ENCODE measurements around the gene PAK6. TPM values are rescaled to one million over a fixed set of nuclear protein-coding genes. Genes with fewer than 3 reads are reported as not detected.

The PAK6 gene
- polyA plus RNA-seq, 4 donors = 0.67 to 8.4 (median 6.0) TPM

DNA sequence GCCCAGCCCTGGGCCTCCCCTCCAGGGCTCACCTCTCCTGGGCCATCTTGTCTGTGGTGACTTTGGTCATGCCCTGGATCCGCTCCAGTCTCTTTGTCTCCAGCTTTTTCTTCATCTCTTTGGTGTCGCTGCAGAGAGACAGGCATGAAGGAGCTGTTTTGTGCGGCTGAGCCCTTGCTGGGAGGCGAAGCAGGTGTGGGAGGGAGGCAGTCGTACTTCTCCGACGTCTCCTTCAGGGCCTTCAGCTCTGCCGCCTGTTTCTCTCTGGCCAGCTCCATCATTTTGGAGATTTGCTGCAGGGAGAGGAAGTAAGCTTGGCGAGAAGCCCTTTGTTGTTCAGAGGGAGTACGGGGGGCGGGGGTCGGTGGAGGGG is 51.7 kb downstream of the PAK6 start:
- no peak for DNase-seq (ENCODE audit: low read depth in 4 of 4, low spot score in 3 of 4)

DNA sequence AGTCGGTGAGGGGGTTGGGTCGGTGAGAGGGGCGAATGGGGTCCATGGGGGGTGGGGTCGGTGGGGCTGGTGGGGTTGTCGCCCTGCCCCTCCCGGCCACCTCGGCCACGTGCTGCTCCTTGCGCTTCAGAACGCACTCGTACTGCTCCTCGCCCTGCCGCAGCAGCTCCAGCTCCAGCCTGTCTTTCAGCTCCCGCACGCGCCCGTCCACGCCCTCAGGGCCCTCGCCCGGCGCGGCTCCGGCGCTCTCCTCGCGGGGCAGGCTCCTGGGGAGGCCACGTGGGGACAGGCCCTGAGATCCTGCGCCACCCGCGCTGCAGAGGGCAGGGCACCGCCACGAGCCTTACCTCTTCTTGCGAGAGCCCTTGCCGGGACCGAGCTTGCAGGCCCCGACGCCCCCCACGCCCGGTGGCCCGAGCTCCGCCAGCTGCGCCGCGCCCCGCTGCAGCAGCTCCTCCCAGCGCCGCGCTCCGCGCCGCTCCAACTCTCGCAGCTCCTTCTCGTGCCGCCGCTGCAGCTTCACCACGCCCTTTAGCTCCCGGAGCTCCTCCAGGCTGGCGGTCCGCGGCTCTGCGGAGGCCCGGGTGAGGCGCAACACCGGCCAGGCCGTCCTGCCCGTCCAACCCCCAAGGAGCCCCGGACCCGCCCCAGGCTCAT is 52.2 kb downstream of the PAK6 start:
- no peak for DNase-seq (ENCODE audit: low read depth in 4 of 4, low spot score in 3 of 4)

DNA sequence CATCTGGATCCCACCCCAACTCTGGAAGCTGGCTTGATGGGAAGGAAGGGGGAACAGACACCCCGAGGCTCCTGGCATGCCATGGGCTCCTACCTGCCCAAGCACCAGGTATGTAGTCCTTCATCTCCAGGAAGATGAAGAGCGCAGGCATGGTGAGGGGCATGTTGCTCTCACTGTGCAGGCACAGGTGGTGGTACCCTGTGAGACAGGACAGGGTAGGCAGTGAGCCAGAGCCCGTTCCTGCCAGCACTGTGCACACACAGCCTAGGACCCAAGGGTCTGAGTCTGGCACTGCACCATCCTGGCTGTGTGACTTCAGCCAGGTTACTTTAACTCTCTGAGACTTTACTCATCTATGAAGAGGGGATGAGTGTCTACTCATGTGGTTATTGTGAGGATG is 53.4 kb downstream of the PAK6 start:
- DNase-seq (ENCODE audit: low read depth in 4 of 4, low spot score in 3 of 4) = no peak

DNA sequence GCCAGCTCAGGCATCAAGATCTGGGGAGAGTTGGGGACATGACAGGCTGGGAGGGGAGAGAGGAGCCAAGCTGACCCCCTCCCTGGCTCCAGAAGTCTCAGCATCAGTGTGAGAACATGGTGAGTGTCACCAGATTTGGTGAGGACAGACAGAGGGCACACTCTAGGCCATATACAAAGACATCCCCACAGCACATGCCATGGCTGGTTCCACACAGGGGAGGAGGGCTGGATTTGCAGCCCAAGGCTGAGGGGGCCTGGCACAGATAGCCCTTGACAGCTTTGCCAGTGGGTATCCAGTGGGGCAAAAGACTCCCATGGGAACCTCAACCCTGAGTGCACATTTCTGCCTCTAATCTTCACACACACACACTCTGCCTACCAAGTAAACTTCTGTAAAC is 54.1 kb downstream of the PAK6 start:
- no peak for DNase-seq (ENCODE audit: low read depth in 4 of 4, low spot score in 3 of 4)

DNA sequence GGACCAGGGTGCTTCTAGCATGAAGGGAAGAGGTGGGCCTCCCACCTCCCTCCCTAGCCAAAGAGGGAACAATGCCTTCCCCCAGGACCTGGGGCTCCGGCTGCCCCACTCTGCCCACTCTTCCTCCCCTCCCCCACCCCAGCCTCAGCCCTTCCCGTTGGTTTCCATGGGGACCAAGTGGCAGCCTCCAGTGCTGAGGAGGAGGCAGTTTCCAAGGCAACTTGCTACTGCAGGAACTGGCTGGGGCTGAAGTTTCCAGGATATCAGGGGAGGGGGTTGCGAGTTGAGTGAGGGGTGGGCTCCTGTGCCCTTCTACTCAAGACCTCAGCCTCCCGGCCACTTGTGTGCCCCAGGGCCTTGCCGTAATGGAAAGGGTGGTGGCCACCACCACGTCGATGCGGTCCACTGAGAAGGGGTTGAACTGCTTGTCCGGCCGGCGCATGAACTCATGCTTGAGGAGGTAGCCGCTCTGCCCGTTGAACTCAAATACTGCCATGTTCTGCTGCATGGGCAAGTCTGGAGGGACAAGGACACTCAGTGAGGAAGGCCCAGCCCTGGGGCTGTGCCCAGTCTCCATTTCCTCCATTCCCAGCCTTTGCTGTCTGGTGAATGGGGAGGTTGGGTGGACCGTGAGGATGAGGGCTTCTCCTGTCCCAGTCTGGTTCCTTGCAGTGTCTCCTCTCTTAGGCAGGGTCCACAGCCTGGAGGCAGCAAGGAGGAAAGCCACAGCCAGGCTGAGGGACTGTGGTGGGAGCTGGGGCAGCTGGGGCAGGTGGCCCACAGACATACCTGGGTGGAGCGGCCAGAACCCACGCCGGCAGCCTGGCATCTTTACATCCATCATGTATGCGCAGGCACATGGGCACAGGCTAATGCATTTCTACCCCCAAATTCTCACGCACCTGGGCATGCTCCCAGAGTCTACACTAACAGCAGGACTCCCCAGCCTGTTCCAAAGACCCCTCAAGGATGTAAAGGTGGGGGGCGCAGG is 55.3 kb downstream of the PAK6 start:
- DNase-seq (ENCODE audit: low read depth in 4 of 4, low spot score in 3 of 4) = no peak

DNA sequence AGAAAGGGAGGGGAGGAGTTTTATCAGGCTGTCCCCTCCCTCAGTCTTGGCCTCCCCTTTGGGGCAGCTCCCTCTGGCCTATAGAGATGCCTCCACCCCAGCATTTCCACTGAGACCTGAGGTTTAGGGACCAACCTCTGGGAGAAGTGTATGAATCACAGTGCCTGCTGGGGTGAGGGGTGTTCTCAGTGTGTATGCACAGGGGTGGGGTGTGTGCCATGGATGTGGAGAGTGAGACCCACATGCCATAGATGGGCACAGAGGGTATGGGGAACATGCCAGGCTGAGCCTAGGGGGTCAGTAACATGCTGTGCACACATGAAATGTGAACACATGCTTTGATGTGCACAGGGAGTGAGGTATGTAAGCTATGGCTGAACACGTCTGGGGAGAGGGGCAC is 56.4 kb downstream of the PAK6 start:
- DNase-seq (ENCODE audit: low read depth in 4 of 4, low spot score in 3 of 4) = no peak

DNA sequence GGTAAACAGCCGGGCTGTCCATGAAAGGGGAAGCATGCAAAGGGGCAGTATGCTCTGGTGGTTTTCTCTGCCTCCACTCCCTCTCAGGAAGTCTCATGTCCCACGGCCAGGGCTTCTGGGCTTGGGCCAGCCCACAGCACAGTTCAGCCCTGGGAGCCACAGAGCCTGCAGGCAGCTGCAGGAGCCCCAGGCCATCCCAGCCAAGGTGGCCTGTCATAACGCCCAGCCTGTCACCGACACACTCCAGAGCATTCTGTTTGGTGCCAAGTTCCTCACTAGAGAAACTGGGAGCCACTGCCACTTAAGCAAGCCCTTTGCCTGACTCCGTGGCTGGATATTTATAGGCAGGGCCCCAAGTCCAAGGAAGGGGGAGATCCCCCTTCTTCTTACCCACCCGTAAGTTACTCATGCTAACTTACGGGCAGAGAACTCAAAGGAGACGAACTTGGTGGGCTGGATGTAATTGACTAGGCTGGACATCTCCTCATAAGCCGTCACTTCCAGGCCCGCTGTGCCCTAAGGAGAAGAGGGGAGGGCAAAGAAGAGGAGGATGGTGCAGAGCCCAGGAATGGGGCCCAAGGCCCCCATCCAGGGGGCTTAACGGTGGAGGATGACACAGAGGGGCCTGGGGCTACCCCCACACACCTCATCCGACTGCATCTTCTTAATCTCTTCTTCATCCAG is 57.2 kb downstream of the PAK6 start:
- DNase-seq (ENCODE audit: low read depth in 4 of 4, low spot score in 3 of 4) = no peak

DNA sequence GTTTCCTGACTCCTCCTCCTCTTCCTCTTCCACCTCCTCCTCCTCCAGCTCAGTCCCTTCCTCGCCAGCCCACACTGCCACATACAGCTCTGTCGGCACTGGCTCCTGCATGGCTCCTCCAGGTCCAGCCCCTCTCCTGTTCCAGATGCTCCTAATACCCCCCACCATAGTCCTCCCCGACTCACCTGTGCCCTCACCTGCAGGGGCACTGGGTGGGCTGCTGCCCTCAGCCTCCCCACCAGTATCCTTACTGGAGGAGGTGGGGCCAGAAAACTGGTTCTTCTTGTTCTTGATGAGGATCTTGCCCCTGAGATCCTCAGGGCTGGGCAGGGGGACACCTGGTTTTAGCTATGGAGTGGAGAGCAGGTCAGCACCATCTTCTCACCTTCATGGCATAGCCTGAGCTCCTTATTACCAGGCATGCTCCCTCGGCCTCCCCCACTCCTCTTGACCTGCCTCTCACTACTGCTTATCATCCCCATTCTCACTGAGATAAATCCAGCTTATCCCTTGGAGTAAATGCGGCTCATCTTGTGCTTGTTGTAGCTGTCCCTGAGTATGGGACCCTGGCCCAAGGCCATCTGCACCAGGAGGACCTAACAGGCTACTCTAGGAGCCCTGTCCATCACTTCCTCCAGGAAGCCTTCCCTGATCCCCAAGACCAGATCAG is 57.8 kb downstream of the PAK6 start:
- DNase-seq (ENCODE audit: low read depth in 4 of 4, low spot score in 3 of 4) = no peak

DNA sequence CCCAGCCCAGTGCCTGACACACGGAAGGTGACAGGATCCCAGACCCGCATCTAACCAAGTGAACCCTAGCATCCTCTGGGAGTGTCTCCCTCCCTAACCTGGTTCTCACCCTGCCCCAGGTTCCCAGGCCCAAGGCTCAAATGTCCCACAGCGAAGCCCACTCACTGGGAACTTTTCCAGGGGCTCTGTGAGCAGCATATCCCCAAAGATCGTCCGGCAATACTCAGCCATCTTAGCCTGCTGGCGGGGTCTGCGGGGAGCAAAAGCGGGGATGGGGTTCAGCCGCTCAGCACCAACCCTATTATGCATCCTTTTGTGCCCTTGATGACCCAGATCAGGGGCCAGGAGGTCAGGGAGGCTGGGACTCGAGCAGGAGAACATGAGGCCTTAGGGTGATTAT is 58.5 kb downstream of the PAK6 start:
- DNase-seq (ENCODE audit: low read depth in 4 of 4, low spot score in 3 of 4) = no peak

DNA sequence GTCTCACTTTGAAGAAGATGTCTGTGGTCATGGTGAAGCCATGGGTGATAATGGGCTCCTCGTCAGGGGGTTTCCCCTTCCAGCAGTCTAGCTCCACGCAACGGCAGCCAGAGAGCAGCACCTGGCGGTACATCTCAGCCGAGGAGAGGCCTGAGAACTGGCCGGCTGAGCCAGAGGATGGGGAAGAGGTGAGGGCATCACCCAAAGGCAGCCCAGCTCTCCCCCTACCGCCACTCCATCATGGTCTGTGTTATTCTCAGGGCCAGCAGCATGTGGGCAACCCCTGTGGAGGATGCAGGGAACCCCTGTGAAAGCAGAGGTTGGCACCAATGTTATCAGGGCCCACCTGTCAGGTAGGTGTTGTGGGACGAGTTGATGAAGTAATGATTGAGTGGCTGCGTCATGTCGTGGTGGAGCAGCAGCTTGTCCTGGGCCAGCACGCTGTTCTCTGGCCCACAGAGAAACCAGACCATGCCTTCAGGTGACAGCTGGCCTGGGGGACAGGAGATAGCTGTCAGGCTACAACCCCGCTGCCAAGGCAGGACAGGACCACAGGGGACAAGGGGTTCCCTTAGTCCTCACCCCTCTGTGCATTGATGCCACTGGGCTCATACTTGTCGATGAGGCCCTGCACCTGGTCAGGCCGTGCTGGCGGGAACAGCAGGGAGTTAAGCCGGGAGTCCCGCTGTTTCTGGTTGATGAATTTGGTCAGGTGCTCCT is 59.5 kb downstream of the PAK6 start:
- no peak for DNase-seq (ENCODE audit: low read depth in 4 of 4, low spot score in 3 of 4)

DNA sequence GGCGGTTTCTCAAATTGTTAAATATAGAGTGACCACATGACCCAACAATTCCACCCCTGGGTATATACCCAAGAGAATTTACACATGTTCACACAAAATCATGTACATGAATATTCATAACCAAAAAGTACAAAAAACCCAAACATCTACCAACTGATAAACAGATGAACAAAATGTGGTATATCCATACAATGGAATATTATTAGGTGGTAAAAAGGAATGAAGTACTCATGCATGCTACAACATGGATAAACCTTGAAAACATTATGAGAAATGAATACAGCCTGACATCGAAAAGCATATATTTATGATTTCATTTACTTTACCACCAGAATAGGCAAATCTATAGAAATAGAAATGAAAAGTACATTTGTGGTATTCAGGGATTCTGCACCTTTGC is 61.5 kb downstream of the PAK6 start:
- no peak for DNase-seq (ENCODE audit: low read depth in 4 of 4, low spot score in 3 of 4)

DNA sequence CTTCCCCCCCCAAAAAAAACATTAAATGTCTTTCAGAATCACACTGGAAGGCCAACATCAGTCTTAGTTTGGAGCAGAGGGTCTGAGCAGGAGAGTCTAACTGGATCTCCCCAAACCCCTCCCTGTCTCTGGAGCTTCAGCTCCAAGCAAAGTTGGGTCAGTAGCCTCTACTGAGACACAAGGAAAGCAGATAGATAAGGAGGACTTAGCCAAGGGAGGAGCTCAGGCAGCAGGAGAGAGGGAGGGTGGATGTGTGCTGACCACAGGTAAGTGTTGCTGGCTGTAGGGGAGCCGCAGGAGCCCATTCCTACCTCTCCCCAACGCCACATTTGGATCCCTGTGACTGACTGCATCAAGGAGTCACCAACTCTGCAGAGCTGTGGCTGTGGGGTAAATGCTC is 61.9 kb downstream of the PAK6 start:
- no peak for DNase-seq (ENCODE audit: low read depth in 4 of 4, low spot score in 3 of 4)

DNA sequence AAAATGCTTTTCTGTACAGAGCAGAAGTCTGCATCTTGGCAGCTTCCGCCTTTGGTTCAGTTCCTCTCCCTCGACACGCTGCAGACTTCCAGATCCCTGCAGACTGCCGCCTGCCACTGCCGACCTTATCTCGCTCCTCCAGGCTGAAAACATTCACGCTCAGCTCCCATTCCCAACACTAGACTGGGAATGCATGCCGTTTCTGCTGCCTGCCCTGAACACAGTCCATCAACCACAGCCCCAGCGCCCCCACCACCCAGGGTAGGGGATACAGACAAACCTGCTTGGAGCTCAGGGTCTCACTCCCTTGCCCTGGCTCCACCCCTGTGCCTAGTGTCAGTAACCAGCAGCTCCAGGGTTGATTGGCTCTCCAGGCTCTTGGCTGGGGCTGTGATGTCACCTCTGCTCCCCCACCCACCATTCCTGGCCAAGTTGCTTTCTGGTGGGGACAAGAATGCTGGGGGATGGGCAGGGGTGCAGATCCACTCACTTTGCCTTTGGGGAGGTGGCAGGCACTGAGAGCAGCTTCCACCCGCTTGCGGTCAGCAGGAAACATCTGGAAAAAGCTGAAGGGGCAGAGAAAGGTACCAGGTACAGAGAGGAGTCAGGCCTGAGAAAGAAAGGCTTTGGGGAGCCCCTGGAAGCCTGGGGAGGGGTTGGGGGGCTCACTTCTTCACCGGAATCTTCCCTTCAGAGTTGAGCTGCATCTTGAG is 62.8 kb downstream of the PAK6 start:
- DNase-seq (ENCODE audit: low read depth in 4 of 4, low spot score in 3 of 4) = no peak

DNA sequence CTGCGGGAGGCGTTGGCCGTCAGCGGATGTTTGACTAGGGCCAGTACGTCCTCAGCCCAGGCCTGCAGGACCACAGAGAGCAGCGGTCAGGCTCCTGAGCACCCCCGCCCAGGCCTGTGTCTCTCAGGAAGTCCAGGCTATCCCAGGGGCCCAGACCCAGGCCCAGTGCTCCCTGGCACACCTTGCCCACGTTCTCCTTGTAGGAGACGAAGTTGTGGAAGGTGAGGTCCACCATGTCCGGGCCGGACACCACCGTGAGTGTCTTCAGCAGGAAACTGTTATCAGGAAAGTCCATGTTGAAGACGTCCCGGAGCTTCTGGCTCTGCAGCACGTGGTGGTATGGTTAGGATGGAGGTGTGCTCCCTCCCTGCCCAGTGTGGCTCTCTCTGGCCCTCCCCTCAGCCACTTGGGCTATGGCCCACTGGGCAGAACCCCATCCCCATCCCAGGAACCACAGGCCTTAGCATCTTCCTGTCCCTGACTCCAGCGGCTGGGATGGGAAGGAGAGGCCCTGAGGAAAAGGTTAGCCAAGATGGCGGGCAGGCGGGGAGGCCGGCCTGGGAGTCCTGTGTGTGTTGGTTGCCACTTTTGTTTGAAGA is 63.5 kb downstream of the PAK6 start:
- no peak for DNase-seq (ENCODE audit: low read depth in 4 of 4, low spot score in 3 of 4)

DNA sequence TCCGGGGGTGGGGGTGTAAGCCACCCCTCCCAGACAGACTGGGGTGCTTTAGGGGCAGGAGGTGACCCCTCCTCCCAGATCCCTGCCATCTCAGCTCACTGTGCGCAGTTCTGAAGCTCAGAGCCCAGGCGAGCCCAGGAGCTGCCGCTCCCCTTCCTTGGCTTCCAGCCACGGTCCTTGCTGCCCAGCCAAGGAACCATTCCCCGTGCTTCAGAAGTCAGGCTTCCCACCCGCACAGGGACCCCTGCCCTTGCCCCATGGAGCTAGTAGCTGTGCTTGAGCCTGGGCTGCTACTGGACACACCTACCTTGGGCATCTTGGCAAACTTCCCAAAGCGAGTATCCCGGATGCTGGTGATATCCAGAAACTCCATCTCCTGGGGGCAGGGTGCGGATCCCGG is 64.1 kb downstream of the PAK6 start:
- DNase-seq (ENCODE audit: low read depth in 4 of 4, low spot score in 3 of 4) = no peak

DNA sequence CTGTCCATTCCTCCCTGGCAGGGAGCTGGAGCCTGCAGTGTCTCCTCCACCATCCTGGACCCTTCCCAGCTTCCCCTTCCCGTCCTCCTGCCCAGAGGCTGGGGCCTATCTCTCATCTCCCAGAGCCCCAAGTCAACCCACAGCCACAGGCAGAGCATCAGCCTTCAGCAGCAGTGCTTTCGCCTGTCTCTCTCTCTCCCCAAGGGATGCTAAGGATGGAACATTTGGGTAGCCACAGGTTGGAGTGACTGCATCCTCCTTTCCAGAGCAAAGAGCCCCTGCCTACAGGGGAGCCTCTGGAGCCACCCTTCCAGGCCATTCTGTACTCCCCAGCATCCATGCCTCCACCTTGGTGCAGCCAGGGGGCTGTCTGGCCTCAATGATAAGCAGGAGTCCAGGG is 64.7 kb downstream of the PAK6 start:
- DNase-seq (ENCODE audit: low read depth in 4 of 4, low spot score in 3 of 4) = no peak

DNA sequence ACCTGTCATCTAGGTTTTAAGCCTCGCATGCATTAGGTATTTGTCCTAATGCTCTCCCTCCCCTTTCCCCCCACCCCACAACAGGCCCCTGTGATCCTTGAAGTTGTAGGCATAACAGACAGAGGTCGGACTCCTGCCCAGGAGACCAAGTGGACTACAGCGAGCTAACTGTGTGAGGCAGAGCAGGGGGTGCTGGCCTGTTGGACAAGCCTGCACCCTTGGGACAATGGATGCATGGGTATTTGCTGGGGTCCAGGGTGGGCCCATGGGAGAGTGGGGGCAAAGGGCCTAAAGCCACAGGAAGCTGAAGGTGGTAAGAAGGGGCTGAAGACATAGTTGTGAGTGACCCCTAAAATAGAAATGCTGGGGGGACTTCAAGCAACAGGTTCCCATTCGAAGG is 66.4 kb downstream of the PAK6 start:
- no peak for DNase-seq (ENCODE audit: low read depth in 4 of 4, low spot score in 3 of 4)

DNA sequence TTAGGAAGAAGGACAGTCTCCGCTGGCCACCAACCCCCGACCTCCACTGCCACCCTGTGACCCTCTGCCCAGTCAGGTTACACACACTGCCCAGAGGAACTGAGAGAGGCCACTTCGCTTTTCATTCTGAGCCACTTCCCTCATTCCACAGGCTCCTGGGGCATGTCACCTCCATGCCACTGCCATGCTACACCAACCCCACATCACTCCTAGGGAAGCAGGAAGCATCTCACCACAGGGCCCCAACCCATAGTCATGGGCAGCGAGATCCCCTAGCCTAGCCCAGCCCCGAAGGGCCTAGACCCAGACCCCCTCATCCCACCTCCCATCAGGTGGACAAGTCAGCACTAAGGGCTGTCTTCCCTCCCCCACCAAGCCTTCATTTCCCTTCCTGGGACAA is 67.5 kb downstream of the PAK6 start:
- DNase-seq (ENCODE audit: low read depth in 4 of 4, low spot score in 3 of 4) = no peak

DNA sequence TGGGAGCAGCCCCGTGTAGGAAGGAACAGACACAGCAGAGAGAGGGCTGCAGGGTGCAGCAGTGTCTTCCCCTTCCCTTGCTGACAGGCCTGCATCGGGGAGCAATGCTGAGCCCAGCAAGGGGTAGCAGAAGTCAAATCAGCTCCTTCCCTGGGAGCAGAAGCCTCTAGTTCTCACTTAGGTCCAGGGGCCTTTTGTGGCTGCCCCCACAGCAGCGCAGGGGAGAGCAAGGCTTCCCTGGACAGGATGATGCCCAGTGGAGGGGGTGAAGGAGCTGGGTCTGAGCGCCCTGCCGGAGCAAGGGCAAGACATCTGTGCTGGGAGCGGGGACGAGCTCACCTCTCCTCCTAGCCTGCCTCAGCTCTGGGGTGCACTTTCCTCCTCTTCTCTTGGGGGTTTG is 68.0 kb downstream of the PAK6 start:
- no peak for DNase-seq (ENCODE audit: low read depth in 4 of 4, low spot score in 3 of 4)
